ENCODE measurements around the gene EXOC6B.
A peak's percentile ranks its signal among the peaks of the same experiment; 100 is the strongest.

Gene EXOC6B

GRCh38 chr2:72139471-72139873 lies 686.4 kb downstream of the EXOC6B start:
- H3F3A ChIP-seq (ENCODE audit: low read depth), result no peaks in the 10 kb centered on the region
- H3K4me2 ChIP-seq (ENCODE audit: low read depth, low read length, poor library complexity, severe bottlenecking), result no peak overlapping the region
- no peaks in the 10 kb centered on the region for H3K9me3 ChIP-seq (ENCODE audit: insufficient read depth, low read depth, low read length)
- no peaks in the 10 kb centered on the region for H3K27me3 ChIP-seq (ENCODE audit: insufficient read depth, low read length, poor library complexity, severe bottlenecking)
- no peaks in the 10 kb centered on the region for H4K20me1 ChIP-seq (ENCODE audit: insufficient read depth, low read length, poor library complexity, severe bottlenecking)
- H2AFZ ChIP-seq (ENCODE audit: low read length), result no peak overlapping the region
- no peak overlapping the region for H3K9ac ChIP-seq (ENCODE audit: low read depth, low read length, poor library complexity, severe bottlenecking)
- no peaks in the 10 kb centered on the region for H3K4me1 ChIP-seq (ENCODE audit: insufficient read depth, low read length, poor library complexity, severe bottlenecking)
- H3K79me2 ChIP-seq (ENCODE audit: insufficient read depth, low read length), result no peaks in the 10 kb centered on the region
- H3K9me2 ChIP-seq (replicated peaks; ENCODE audit: low read depth, low read length), result no peaks in the 10 kb centered on the region
- TF ChIP-seq EZH2phosphoT487 (IDR thresholded peaks at IDR 0.05; ENCODE audit: borderline replicate concordance) (no peak), CTCF (conservative IDR thresholded peaks at IDR 0.05; ENCODE audit: low read length) (no peak)
- H3K4me3 ChIP-seq (ENCODE audit: low read length, poor library complexity, severe bottlenecking), result no peak overlapping the region
- H3K36me3 ChIP-seq (ENCODE audit: insufficient read depth, low read length), result no peaks in the 10 kb centered on the region

- H3K9me2 ChIP-seq (replicated peaks; ENCODE audit: low read depth, low read length), result no peaks in the 10 kb centered on the region
- H4K20me1 ChIP-seq (ENCODE audit: insufficient read depth, low read length, poor library complexity, severe bottlenecking), result no peaks in the 10 kb centered on the region
- no peak overlapping the region for H3K4me2 ChIP-seq (ENCODE audit: low read depth, low read length, poor library complexity, severe bottlenecking)
- no peaks in the 10 kb centered on the region for H3K79me2 ChIP-seq (ENCODE audit: insufficient read depth, low read length)
- no peak overlapping the region for H3K4me3 ChIP-seq (ENCODE audit: low read length, poor library complexity, severe bottlenecking)
- H3K27me3 ChIP-seq (ENCODE audit: insufficient read depth, low read length, poor library complexity, severe bottlenecking), result no peaks in the 10 kb centered on the region
- no peaks in the 10 kb centered on the region for H3K4me1 ChIP-seq (ENCODE audit: insufficient read depth, low read length, poor library complexity, severe bottlenecking)
- no peaks in the 10 kb centered on the region for H3K9me3 ChIP-seq (ENCODE audit: insufficient read depth, low read depth, low read length)
- no peak for TF ChIP-seq CTCF (conservative IDR thresholded peaks at IDR 0.05; ENCODE audit: low read length)
- no peak for TF ChIP-seq EZH2phosphoT487 (IDR thresholded peaks at IDR 0.05; ENCODE audit: borderline replicate concordance)
- H2AFZ ChIP-seq (ENCODE audit: low read length), result no peak overlapping the region
- no peak overlapping the region for H3K9ac ChIP-seq (ENCODE audit: low read depth, low read length, poor library complexity, severe bottlenecking)
- H3K36me3 ChIP-seq (ENCODE audit: insufficient read depth, low read length), result no peaks in the 10 kb centered on the region
- H3F3A ChIP-seq (ENCODE audit: low read depth), result no peaks in the 10 kb centered on the region
Measured at GRCh38 chr2:72138921-72139381, 686.9 kb downstream of the EXOC6B start.

GRCh38 chr2:72138011-72138881 lies 687.6 kb downstream of the EXOC6B start:
- Histone ChIP-seq H3K9me2 (replicated peaks; ENCODE audit: low read depth, low read length) (no peaks in the 10 kb centered on the region), H3K4me2 (ENCODE audit: low read depth, low read length, poor library complexity, severe bottlenecking) (peak overlapping the region; percentile 49)

More at GRCh38 chr2:72138011-72138881, 687.6 kb downstream of the EXOC6B start:
- Histone ChIP-seq H3K4me3 (ENCODE audit: low read length, poor library complexity, severe bottlenecking) (no peak overlapping the region), H2AFZ (ENCODE audit: low read length) (no peak overlapping the region; the same call in 1 of the 2 replicates), H4K20me1 (ENCODE audit: insufficient read depth, low read length, poor library complexity, severe bottlenecking) (no peaks in the 10 kb centered on the region), H3K9ac (ENCODE audit: low read depth, low read length, poor library complexity, severe bottlenecking) (peak overlapping the region; percentile 56), H3K36me3 (ENCODE audit: insufficient read depth, low read length) (no peaks in the 10 kb centered on the region), H3K27me3 (ENCODE audit: insufficient read depth, low read length, poor library complexity, severe bottlenecking) (no peaks in the 10 kb centered on the region), H3K79me2 (ENCODE audit: insufficient read depth, low read length) (no peaks in the 10 kb centered on the region), H3K9me3 (ENCODE audit: insufficient read depth, low read depth, low read length) (no peaks in the 10 kb centered on the region), H3K4me1 (ENCODE audit: insufficient read depth, low read length, poor library complexity, severe bottlenecking) (no peaks in the 10 kb centered on the region), H3F3A (ENCODE audit: low read depth) (no peaks in the 10 kb centered on the region)
- TF ChIP-seq EZH2phosphoT487 (IDR thresholded peaks at IDR 0.05; ENCODE audit: borderline replicate concordance) (no peak), CTCF (conservative IDR thresholded peaks at IDR 0.05; ENCODE audit: low read length) (no peak)
